ENCODE results near the gene PVR.
"Not testable (repeated sequence)": the region's sequence is repeated elsewhere in the genome, so short reads cannot be mapped to it uniquely, and the experiment has no call there.

DNA sequence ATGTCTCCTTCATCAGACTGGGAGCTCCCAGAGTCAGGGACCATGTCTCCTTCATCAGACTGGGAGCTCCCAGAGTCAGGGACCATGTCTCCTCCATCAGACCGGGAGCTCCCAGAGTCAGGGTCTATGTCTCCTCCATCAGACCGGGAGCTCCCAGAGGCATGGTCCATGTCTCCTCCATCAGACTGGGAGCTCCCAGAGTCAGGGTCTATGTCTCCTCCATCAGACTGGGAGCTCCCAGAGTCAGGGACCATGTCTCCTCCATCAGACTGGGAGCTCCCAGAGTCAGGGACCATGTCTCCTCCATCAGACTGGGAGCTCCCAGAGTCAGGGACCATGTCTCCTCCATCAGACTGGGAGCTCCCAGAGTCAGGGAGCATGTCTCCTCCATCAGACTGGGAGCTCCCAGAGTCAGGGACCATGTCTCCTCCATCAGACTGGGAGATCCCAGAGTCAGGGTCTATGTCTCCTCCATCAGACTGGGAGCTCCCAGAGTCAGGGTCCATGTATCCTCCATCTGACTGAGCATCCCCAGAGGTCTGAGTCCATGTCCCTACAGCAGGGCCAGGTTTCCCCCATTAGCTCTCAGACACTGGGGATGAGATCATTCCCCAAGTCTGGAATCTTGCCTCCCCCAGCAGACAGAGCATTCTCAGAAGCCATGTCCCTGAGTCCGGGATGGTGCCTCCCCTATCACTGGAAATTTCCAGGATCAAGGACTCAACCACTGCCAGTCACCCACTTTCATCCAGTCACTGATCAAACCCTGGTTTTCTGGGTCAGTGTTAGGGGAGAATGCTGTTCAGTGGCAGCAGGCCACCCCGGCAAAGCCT, 65.9 kb downstream of the PVR start:
- TF ChIP-seq, protein P1, sequence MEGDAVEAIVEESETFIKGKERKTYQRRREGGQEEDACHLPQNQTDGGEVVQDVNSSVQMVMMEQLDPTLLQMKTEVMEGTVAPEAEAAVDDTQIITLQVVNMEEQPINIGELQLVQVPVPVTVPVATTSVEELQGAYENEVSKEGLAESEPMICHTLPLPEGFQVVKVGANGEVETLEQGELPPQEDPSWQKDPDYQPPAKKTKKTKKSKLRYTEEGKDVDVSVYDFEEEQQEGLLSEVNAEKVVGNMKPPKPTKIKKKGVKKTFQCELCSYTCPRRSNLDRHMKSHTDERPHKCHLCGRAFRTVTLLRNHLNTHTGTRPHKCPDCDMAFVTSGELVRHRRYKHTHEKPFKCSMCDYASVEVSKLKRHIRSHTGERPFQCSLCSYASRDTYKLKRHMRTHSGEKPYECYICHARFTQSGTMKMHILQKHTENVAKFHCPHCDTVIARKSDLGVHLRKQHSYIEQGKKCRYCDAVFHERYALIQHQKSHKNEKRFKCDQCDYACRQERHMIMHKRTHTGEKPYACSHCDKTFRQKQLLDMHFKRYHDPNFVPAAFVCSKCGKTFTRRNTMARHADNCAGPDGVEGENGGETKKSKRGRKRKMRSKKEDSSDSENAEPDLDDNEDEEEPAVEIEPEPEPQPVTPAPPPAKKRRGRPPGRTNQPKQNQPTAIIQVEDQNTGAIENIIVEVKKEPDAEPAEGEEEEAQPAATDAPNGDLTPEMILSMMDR (IDR thresholded peaks at IDR 0.05): not testable (repeated sequence)
- not testable (repeated sequence) for TF ChIP-seq POLR2A (IDR thresholded peaks at IDR 0.05)

All from adrenal gland (tissue), 5 donors.